Astrocyte (in vitro differentiated cells and primary cell): ENCODE data around the gene C1QTNF12. TPM values are rescaled to one million over a fixed set of nuclear protein-coding genes. Genes with fewer than 3 reads are reported as not detected.

ENCODE experiments used
- DNase-seq: peaks from one replicate; pipeline ENCODE4 v3.0.0-alpha.2; 2010; ENCODE audit warnings: low read depth
- FAIRE-seq: peaks from 2 replicates; lab custom pipeline; 2011; peaks lifted over from hg19 to GRCh38; lab: Jason Lieb, UNC
- H2AFZ ChIP-seq: 2 replicates; pipeline ENCODE4 v1.6.0; 2012; ENCODE audit warnings: low read depth, low read length, inconsistent platforms
- H3K27ac ChIP-seq: 2 replicates; pipeline ENCODE4 v1.5.1; 2011; ENCODE audit warnings: low read depth, low read length, inconsistent platforms
- H3K27me3 ChIP-seq: 2 replicates; pipeline ENCODE4 v1.6.0; 2011; ENCODE audit warnings: low read length, inconsistent platforms; ENCODE audit not compliant: insufficient read depth
- H3K36me3 ChIP-seq: 2 replicates; pipeline ENCODE4 v1.5.1; 2011; ENCODE audit warnings: low read length, inconsistent platforms; ENCODE audit not compliant: insufficient read depth
- H3K4me1 ChIP-seq: 2 replicates; pipeline ENCODE4 v1.5.1; 2011; ENCODE audit warnings: low read length, inconsistent platforms; ENCODE audit not compliant: insufficient read depth
- H3K4me2 ChIP-seq: 2 replicates; pipeline ENCODE4 v1.6.0; 2012; ENCODE audit warnings: low read length, inconsistent platforms
- H3K4me3 ChIP-seq: 2 replicates; pipeline ENCODE4 v1.5.1; 2011; ENCODE audit warnings: low read depth, mild to moderate bottlenecking, low read length, inconsistent platforms; ENCODE audit not compliant: insufficient read depth
- H3K79me2 ChIP-seq: 2 replicates; pipeline ENCODE4 v1.6.0; 2012; ENCODE audit warnings: mild to moderate bottlenecking, low read length, inconsistent platforms; ENCODE audit not compliant: insufficient read depth
- H3K9ac ChIP-seq: 2 replicates; pipeline ENCODE4 v1.6.0; 2012; ENCODE audit warnings: mild to moderate bottlenecking, low read length, inconsistent platforms
- H3K9me3 ChIP-seq: 2 replicates; pipeline ENCODE4 v1.5.1; 2012; ENCODE audit warnings: low read depth, mild to moderate bottlenecking, low read length, inconsistent platforms; ENCODE audit not compliant: insufficient read depth
- H4K20me1 ChIP-seq: 2 replicates; pipeline ENCODE4 v1.6.0; 2012; ENCODE audit warnings: low read length, inconsistent platforms; ENCODE audit not compliant: insufficient read depth
- H3K27ac Mint-ChIP-seq: one replicate; pipeline ENCODE4 v1.8.0; 2021; ENCODE audit warnings: mild to moderate bottlenecking, mixed read lengths; ENCODE audit not compliant: unreplicated experiment
- H3K27me3 Mint-ChIP-seq: one replicate; pipeline ENCODE4 v1.8.0; 2021; ENCODE audit warnings: low read depth, mixed read lengths; ENCODE audit not compliant: unreplicated experiment
- H3K36me3 Mint-ChIP-seq: one replicate; pipeline ENCODE4 v1.8.0; 2021; ENCODE audit warnings: low read depth, mixed read lengths; ENCODE audit not compliant: unreplicated experiment
- H3K4me1 Mint-ChIP-seq: one replicate; pipeline ENCODE4 v1.8.0; 2021; ENCODE audit warnings: low read depth, mixed read lengths; ENCODE audit not compliant: unreplicated experiment
- H3K4me3 Mint-ChIP-seq: one replicate; pipeline ENCODE4 v1.8.0; 2021; ENCODE audit warnings: mild to moderate bottlenecking, moderate library complexity, mixed read lengths; ENCODE audit not compliant: unreplicated experiment
- H3K9me3 Mint-ChIP-seq: one replicate; pipeline ENCODE4 v1.8.0; 2021; ENCODE audit warnings: mild to moderate bottlenecking, mixed read lengths; ENCODE audit not compliant: unreplicated experiment
- EZH2 ChIP-seq: IDR thresholded peaks from 2 replicates; pipeline ENCODE4 v1.6.1; 2012; ENCODE audit warnings: mild to moderate bottlenecking, low read length, inconsistent platforms; ENCODE audit not compliant: insufficient read depth
- total RNA-seq: library from RNA; stranded (reverse); gene quantifications from 2 replicates; pipeline ENCODE4 v1.2.1, GENCODE V29; 2021
- TF ChIP-seq, protein P1 (sequence below): IDR thresholded peaks from 2 replicates; pipeline ENCODE4 v1.5.1; 2011; ENCODE audit warnings: low read depth, mild to moderate bottlenecking, inconsistent platforms, low read length, moderate library complexity; ENCODE audit not compliant: insufficient read depth

C1QTNF12 gene
- total RNA-seq, 1 donor from 2014 or later = 3.9 TPM

DNA sequence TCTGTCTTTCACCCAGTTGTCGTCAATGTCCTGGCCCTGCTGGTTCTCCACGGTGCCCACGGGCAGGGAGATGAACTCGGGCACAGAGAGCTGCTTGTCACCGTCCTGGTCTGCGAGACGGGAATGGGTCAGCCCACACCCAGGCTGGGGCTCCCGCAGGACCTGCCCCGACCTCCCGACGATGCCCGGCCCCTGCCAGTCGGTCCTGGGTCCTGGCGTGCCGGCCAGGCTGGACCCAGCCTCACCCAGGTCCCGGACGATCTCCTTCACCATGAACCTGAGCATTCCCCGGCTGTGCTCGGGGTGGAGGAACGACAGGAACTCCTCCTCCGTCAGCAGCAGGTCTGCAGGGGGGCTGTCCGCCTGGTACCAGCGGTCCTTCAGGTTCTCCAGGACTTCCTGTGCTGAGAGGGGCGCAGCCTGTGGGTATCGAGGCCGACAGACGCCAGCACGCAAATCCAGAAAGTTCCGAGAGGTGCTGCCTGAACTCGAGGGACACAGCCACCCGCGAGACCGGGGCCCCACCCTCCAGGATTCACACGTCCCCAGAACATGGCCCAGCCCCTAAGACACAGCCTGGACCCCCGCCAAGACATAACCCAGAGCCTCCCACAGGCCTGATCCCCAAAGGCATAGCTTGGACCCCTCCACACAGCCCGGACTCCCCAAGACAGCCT is 27.9 kb downstream of the C1QTNF12 start:
- no peaks in the 10 kb centered on the region for H3K9me3 ChIP-seq
- H3K4me2 ChIP-seq = no peak overlapping the region
- Mint-ChIP-seq H3K9me3 (no peaks in the 10 kb centered on the region), H3K36me3 (peaks cover 14% of the 10 kb centered on the region), H3K27ac (no peak overlapping the region), H3K4me1 (peaks cover 2% of the 10 kb centered on the region), H3K4me3 (no peak overlapping the region), H3K27me3 (no peaks in the 10 kb centered on the region)
- no peak overlapping the region for H3K9ac ChIP-seq
- H3K4me1 ChIP-seq = no peaks in the 10 kb centered on the region
- H3K4me3 ChIP-seq = no peak overlapping the region
- no peak overlapping the region for H3K27ac ChIP-seq
- peaks cover 9% of the 10 kb centered on the region for H3K79me2 ChIP-seq
- H4K20me1 ChIP-seq = peaks cover 32% of the 10 kb centered on the region
- DNase-seq = no peak
- FAIRE-seq = no peak
- H3K36me3 ChIP-seq = peaks cover 6% of the 10 kb centered on the region
- no peaks in the 10 kb centered on the region for H3K27me3 ChIP-seq
- no peak overlapping the region for H2AFZ ChIP-seq
- no peak for TF ChIP-seq EZH2
- TF ChIP-seq, protein P1, sequence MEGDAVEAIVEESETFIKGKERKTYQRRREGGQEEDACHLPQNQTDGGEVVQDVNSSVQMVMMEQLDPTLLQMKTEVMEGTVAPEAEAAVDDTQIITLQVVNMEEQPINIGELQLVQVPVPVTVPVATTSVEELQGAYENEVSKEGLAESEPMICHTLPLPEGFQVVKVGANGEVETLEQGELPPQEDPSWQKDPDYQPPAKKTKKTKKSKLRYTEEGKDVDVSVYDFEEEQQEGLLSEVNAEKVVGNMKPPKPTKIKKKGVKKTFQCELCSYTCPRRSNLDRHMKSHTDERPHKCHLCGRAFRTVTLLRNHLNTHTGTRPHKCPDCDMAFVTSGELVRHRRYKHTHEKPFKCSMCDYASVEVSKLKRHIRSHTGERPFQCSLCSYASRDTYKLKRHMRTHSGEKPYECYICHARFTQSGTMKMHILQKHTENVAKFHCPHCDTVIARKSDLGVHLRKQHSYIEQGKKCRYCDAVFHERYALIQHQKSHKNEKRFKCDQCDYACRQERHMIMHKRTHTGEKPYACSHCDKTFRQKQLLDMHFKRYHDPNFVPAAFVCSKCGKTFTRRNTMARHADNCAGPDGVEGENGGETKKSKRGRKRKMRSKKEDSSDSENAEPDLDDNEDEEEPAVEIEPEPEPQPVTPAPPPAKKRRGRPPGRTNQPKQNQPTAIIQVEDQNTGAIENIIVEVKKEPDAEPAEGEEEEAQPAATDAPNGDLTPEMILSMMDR = no peak

DNA sequence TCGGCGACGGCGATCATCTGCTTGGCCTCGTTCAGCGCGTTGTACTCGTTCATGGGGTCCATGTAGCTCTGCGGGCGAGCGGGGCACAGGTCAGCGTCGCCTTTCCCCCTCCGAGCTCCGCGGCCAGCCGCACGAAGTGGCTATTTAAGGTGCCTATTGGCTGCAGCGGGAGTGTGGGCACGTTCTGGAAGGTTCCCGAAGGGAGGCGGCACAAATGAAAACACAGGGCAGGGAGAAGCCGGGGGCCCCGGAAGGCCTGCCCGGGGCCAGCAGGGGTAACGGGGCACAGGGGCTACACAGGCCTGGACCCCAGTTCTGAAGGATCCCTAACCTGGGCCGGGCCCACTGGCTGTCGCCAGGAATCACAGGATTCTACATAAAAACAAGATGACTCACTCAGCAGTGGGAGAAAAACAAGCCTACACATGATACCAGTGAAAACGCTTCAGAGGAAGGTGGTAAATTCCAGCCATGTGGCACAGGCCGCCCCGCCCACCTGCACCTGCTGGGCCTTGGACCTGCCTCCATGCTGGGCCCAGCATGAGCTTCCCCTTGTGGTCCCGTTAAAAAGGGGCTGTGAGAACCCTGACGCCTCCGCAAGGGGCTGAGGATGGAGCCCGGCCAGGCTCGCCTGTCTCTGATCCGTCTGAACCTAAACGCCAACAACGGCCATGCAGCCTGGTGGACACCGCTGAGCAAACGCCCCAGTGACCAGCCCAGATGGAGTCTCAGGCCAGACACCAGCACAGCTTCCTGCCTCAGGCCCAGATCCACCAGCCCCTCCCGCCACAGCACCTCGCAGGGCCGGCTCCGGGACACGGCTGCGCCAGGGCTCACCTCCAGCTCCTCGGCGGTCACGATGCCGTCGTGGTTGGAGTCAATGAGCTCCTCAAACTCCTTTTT is 28.6 kb downstream of the C1QTNF12 start:
- Mint-ChIP-seq H3K4me1 (peaks cover 2% of the 10 kb centered on the region), H3K27ac (no peak overlapping the region), H3K36me3 (peaks cover 10% of the 10 kb centered on the region), H3K27me3 (no peaks in the 10 kb centered on the region), H3K4me3 (no peak overlapping the region), H3K9me3 (no peaks in the 10 kb centered on the region)
- H3K4me2 ChIP-seq = no peak overlapping the region
- peaks cover 4% of the 10 kb centered on the region for H3K36me3 ChIP-seq
- no peaks in the 10 kb centered on the region for H3K4me1 ChIP-seq
- H4K20me1 ChIP-seq = peaks cover 30% of the 10 kb centered on the region
- H3K27me3 ChIP-seq = no peaks in the 10 kb centered on the region
- H3K9me3 ChIP-seq = no peaks in the 10 kb centered on the region
- no peak overlapping the region for H3K9ac ChIP-seq
- no peak for DNase-seq
- H3K4me3 ChIP-seq = no peak overlapping the region
- no peak overlapping the region for H3K27ac ChIP-seq
- FAIRE-seq = no peak
- peaks cover 7% of the 10 kb centered on the region for H3K79me2 ChIP-seq
- TF ChIP-seq, protein P1 = no peak
- no peak for TF ChIP-seq EZH2
- no peak overlapping the region for H2AFZ ChIP-seq
